ENCODE data around the gene MYO1H.

GRCh38 chr12:109458771-109459208, 111.1 kb downstream of the MYO1H start:
- TF ChIP-seq CTCF (IDR thresholded peaks at IDR 0.05 in 8 of 11, conservative IDR thresholded peaks at IDR 0.05 in 3 of 11) (no peak), POLR2A (IDR thresholded peaks at IDR 0.05) (no peak)

Measured in spleen (tissue), 7 donors.